ENCODE measurements around the gene CFL1.

The CFL1 gene

GRCh38 chr11:65887723-65888162, 29.8 kb upstream of the CFL1 start:
- DNase-seq (ENCODE audit: low read depth): no peak

GRCh38 chr11:65886826-65887722, 29.1 kb upstream of the CFL1 start:
- DNase-seq (ENCODE audit: low read depth): no peak

- no peak for DNase-seq (ENCODE audit: low read depth)
Observed at GRCh38 chr11:65885808-65886536, 28.0 kb upstream of the CFL1 start.

- DNase-seq (ENCODE audit: low read depth): no peak
Observed at GRCh38 chr11:65885231-65885630, 27.3 kb upstream of the CFL1 start.

GRCh38 chr11:65884716-65885092, 26.7 kb upstream of the CFL1 start:
- peak; percentile 77 for DNase-seq (ENCODE audit: low read depth)

- no peak for DNase-seq (ENCODE audit: low read depth)
Observed at GRCh38 chr11:65883786-65884715, 26.1 kb upstream of the CFL1 start.

GRCh38 chr11:65883058-65883761, 25.2 kb upstream of the CFL1 start:
- DNase-seq (ENCODE audit: low read depth): no peak

- no peak for DNase-seq (ENCODE audit: low read depth)
Observed at GRCh38 chr11:65882120-65883057, 24.4 kb upstream of the CFL1 start.

- DNase-seq (ENCODE audit: low read depth): no peak
Observed at GRCh38 chr11:65880844-65881421, 23.0 kb upstream of the CFL1 start.

- no peak for DNase-seq (ENCODE audit: low read depth)
Observed at GRCh38 chr11:65880027-65880426, 22.0 kb upstream of the CFL1 start.

- DNase-seq (ENCODE audit: low read depth): no peak
Observed at GRCh38 chr11:65879617-65880016, 21.6 kb upstream of the CFL1 start, which contains the start of gene CTSW. TSS of gene CTSW (plus strand) at chr11:65879837. CDS start at chr11:65879855, 18 bp downstream.

- DNase-seq (ENCODE audit: low read depth): peak; percentile 94
Observed at GRCh38 chr11:65873318-65874156, 15.6 kb upstream of the CFL1 start.

GRCh38 chr11:65872586-65873317, 14.8 kb upstream of the CFL1 start, which contains the start of gene EFEMP2:
TSS of gene EFEMP2 (minus strand) at chr11:65872800. CDS start at chr11:65872354, 446 bp downstream.
- DNase-seq (ENCODE audit: low read depth): no peak

- DNase-seq (ENCODE audit: low read depth): no peak
Observed at GRCh38 chr11:65871811-65872548, 14.0 kb upstream of the CFL1 start.

- no peak for DNase-seq (ENCODE audit: low read depth)
Observed at GRCh38 chr11:65870706-65871681, 13.0 kb upstream of the CFL1 start.

- no peak for DNase-seq (ENCODE audit: low read depth)
Observed at GRCh38 chr11:65870307-65870658, 12.3 kb upstream of the CFL1 start.
